HepG2 (cell line): ENCODE measurements around the gene DMAP1. TPM values are rescaled to one million over a fixed set of nuclear protein-coding genes. Genes with fewer than 3 reads are reported as not detected.

Experiments
- ATAC-seq: fragments of 200-7000 bp; cut with Tn5 transposase; 3 replicates; pipeline ENCODE4 v1.9.1; 2020; ENCODE audit warnings: mild to moderate bottlenecking, moderate library complexity
- BruUV-seq: library from RNA; stranded (reverse); fragments of 400-500 nt; replicated peaks from 2 replicates; lab custom pipeline; 2021; lab: Mats Ljungman, UMichigan
- CTCF ChIA-PET: fragments of 300-600 bp; formaldehyde crosslinking; extraction: SDS; loops from one replicate; lab custom pipeline; 2021; ENCODE audit warnings: low total read pairs, inconsistent platforms, low intra/inter-chr PET ratio; lab: Yijun Ruan, JAX
- POLR2A ChIA-PET: fragments of 350-600 bp; sonication (Branson Sonifier 250); formaldehyde crosslinking; loops from one replicate; lab custom pipeline; 2020; ENCODE audit warnings: antibody characterized with exemption, inconsistent platforms; lab: Yijun Ruan, JAX
- DNase-seq: peaks from one replicate; pipeline ENCODE4 v3.0.0-alpha.2; 2015; ENCODE audit warnings: low spot score
- FAIRE-seq: peaks from 3 replicates; lab custom pipeline; 2011; peaks lifted over from hg19 to GRCh38; lab: Jason Lieb, UNC
- H2AFZ ChIP-seq: one replicate; pipeline ENCODE4 v1.6.1; 2011; ENCODE audit warnings: low read length, inconsistent platforms
- H3K27ac ChIP-seq: fragments of 300-600 bp; 3 replicates; pipeline ENCODE4 v1.8.0; 2011; ENCODE audit warnings: mixed run types, mild to moderate bottlenecking, mixed read lengths, low read length, inconsistent platforms; ENCODE audit not compliant: insufficient read depth; ENCODE audit errors: extremely low read length
- H3K27me3 ChIP-seq, 2 experiments: fragments of 200-600 bp in 1 of 2; 2 replicates in 1 of 2; 3 replicates in 1 of 2; pipeline versions ENCODE4 v1.6.0 to v1.8.0; 2011; ENCODE audit warnings: low read length in 2 of 2, mild to moderate bottlenecking in 2 of 2, moderate library complexity in 2 of 2, inconsistent platforms in 1 of 2; ENCODE audit not compliant: insufficient read depth in 2 of 2, control insufficient read depth in 1 of 2
- H3K36me3 ChIP-seq, 2 experiments: fragments of 200-600 bp in 1 of 2; replicated peaks in 1 of 2; 2 replicates in 1 of 2; 3 replicates in 1 of 2; pipeline versions ENCODE4 v1.5.1 to v1.8.0; 2011; ENCODE audit warnings: low read length in 2 of 2, inconsistent platforms in 1 of 2; ENCODE audit not compliant: insufficient read depth in 2 of 2, control insufficient read depth in 1 of 2
- H3K4me1 ChIP-seq: 2 replicates; pipeline ENCODE4 v1.5.1; 2012; ENCODE audit warnings: low read length, inconsistent platforms; ENCODE audit not compliant: insufficient read depth
- H3K4me2 ChIP-seq: 2 replicates; pipeline ENCODE4 v1.6.0; 2011; ENCODE audit warnings: low read depth, low read length, inconsistent platforms
- H3K4me3 ChIP-seq, 3 experiments: fragments of 200-600 bp in 1 of 3; sonication (generic), shearing (Covaris generic) in 1 of 3; replicated peaks in 1 of 3; 2 replicates each; pipeline ENCODE4 v1.5.1; 2011 to 2016; ENCODE audit warnings: low read length in 3 of 3, inconsistent platforms in 2 of 3, low read depth in 2 of 3, mild to moderate bottlenecking in 2 of 3, control low read depth in 1 of 3, mixed read lengths in 1 of 3; ENCODE audit not compliant: insufficient read depth in 1 of 3
- H3K79me2 ChIP-seq: one replicate; pipeline ENCODE4 v1.6.1; 2011; ENCODE audit warnings: low read length, inconsistent platforms; ENCODE audit not compliant: insufficient read depth
- H3K9ac ChIP-seq: 2 replicates; pipeline ENCODE4 v1.6.0; 2011; ENCODE audit warnings: mild to moderate bottlenecking, low read depth, low read length, inconsistent platforms; ENCODE audit not compliant: insufficient read depth
- H3K9me3 ChIP-seq: 2 replicates; pipeline ENCODE4 v1.5.1; 2012; ENCODE audit warnings: mild to moderate bottlenecking, low read length
- H4K20me1 ChIP-seq: 2 replicates; pipeline ENCODE4 v1.6.0; 2011; ENCODE audit warnings: inconsistent platforms, mild to moderate bottlenecking, low read length, moderate library complexity; ENCODE audit not compliant: insufficient read depth
- WGBS: methylation state at CpG from one replicate; pipeline ENCODE4 v1.1.6; 2017; ENCODE audit warnings: low lambda C conversion rate; 5-methylcytosine and 5-hydroxymethylcytosine counted together
- in situ Hi-C: cut with HindIII; loops from 2 replicates; pipeline ENCODE4 v1.10.0; 2017; ENCODE audit warnings: low pct_unique_long_range_greater_than_20kb; ENCODE audit not compliant: extremely low pct_ligation_motif_present
- intact Hi-C: fragments of 100-400 bp; cut with micrococcal nuclease; formaldehyde crosslinking; loops from one replicate; pipeline ENCODE4 v1.10.0; 2022; ENCODE audit not compliant: unreplicated experiment
- polyA plus RNA-seq, 8 experiments: library from polyadenylated mRNA; depleted of rRNA in 3 of 8; stranded (reverse) in 7 of 8; unstranded in 1 of 8; fragments of >200 nt; fragmentation: Illumina TruSeq in 4 of 8; extraction: Trizol in 4 of 8; gene quantifications; 2 replicates each; pipeline versions ENCODE4 v1.2.1 to v1.2.3, GENCODE V29; 2011 to 2016; ENCODE audit warnings: low read depth in 4 of 8, missing spikeins in 1 of 8, mixed read lengths in 1 of 8; ENCODE audit not compliant: insufficient read depth in 1 of 8
- total RNA-seq, 5 experiments: library from RNA; depleted of rRNA; stranded (reverse); fragments of >200 nt; fragmentation: Illumina TruSeq; extraction: Trizol; gene quantifications; 2 replicates each; pipeline ENCODE4 v1.2.3, GENCODE V29; 2016; ENCODE audit warnings: low read depth in 1 of 5
- TF ChIP-seq, protein P1 (sequence below): sonication (generic); formaldehyde crosslinking; IDR thresholded peaks from 2 replicates; pipeline ENCODE4 v1.5.1; 2020; ENCODE audit warnings: mild to moderate bottlenecking, missing genetic modification reagents, moderate library complexity
- TF ChIP-seq, protein P2 (sequence below): IDR thresholded peaks from 2 replicates; pipeline ENCODE4 v1.6.1; 2016; ENCODE audit warnings: mild to moderate bottlenecking
- TF ChIP-seq, protein P3 (sequence below): sonication (generic); formaldehyde crosslinking; IDR thresholded peaks from 2 replicates; pipeline ENCODE4 v1.5.0; 2020; ENCODE audit warnings: mild to moderate bottlenecking, missing genetic modification reagents, moderate library complexity

The DMAP1 gene
- total and polyA plus RNA-seq, 2 of the 13 experiments (the other 11 are each of a cell fraction or from before 2014, with no cell fraction given) = 17.6 to 32.7 TPM

DNA sequence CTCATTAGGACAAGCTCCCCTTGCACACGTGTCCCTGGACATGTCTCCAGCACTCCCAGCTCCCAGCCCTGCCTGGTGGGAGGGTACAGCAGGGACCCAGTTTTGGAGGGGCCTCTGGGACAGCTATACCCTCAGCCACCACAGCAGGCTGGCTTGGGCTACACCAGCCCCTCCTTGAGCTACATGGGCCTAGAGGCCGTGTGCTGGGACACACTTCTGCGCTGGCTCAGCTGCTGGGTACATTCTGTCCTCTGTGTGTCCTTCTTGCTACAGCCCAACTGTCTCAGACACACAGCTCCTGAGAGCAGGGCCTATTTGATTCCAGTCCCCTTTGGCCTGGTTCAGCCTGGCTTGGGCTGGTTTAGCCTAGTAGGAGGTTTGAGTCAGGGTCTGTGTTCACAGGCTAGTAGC, 26.7 kb downstream of the DMAP1 start:
- H3K4me1 ChIP-seq = peaks cover 22% of the 10 kb centered on the region
- TF ChIP-seq, protein P1, sequence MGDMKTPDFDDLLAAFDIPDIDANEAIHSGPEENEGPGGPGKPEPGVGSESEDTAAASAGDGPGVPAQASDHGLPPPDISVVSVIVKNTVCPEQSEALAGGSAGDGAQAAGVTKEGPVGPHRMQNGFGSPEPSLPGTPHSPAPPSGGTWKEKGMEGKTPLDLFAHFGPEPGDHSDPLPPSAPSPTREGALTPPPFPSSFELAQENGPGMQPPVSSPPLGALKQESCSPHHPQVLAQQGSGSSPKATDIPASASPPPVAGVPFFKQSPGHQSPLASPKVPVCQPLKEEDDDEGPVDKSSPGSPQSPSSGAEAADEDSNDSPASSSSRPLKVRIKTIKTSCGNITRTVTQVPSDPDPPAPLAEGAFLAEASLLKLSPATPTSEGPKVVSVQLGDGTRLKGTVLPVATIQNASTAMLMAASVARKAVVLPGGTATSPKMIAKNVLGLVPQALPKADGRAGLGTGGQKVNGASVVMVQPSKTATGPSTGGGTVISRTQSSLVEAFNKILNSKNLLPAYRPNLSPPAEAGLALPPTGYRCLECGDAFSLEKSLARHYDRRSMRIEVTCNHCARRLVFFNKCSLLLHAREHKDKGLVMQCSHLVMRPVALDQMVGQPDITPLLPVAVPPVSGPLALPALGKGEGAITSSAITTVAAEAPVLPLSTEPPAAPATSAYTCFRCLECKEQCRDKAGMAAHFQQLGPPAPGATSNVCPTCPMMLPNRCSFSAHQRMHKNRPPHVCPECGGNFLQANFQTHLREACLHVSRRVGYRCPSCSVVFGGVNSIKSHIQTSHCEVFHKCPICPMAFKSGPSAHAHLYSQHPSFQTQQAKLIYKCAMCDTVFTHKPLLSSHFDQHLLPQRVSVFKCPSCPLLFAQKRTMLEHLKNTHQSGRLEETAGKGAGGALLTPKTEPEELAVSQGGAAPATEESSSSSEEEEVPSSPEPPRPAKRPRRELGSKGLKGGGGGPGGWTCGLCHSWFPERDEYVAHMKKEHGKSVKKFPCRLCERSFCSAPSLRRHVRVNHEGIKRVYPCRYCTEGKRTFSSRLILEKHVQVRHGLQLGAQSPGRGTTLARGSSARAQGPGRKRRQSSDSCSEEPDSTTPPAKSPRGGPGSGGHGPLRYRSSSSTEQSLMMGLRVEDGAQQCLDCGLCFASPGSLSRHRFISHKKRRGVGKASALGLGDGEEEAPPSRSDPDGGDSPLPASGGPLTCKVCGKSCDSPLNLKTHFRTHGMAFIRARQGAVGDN (CRISPR knock-in tag) = peak; percentile 4; the same call in 1 of the 2 replicates
- TF ChIP-seq, protein P2, sequence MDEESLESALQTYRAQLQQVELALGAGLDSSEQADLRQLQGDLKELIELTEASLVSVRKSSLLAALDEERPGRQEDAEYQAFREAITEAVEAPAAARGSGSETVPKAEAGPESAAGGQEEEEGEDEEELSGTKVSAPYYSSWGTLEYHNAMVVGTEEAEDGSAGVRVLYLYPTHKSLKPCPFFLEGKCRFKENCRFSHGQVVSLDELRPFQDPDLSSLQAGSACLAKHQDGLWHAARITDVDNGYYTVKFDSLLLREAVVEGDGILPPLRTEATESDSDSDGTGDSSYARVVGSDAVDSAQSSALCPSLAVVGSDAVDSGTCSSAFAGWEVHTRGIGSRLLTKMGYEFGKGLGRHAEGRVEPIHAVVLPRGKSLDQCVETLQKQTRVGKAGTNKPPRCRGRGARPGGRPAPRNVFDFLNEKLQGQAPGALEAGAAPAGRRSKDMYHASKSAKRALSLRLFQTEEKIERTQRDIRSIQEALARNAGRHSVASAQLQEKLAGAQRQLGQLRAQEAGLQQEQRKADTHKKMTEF (CRISPR knock-in tag) = no peak
- TF ChIP-seq, protein P3, sequence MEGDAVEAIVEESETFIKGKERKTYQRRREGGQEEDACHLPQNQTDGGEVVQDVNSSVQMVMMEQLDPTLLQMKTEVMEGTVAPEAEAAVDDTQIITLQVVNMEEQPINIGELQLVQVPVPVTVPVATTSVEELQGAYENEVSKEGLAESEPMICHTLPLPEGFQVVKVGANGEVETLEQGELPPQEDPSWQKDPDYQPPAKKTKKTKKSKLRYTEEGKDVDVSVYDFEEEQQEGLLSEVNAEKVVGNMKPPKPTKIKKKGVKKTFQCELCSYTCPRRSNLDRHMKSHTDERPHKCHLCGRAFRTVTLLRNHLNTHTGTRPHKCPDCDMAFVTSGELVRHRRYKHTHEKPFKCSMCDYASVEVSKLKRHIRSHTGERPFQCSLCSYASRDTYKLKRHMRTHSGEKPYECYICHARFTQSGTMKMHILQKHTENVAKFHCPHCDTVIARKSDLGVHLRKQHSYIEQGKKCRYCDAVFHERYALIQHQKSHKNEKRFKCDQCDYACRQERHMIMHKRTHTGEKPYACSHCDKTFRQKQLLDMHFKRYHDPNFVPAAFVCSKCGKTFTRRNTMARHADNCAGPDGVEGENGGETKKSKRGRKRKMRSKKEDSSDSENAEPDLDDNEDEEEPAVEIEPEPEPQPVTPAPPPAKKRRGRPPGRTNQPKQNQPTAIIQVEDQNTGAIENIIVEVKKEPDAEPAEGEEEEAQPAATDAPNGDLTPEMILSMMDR (CRISPR knock-in tag) = 0 out of 2 replicates have a peak, but pooled peaks have one; percentile 12
- TF ChIP-seq, all 625 proteins: peak for 2
- DNase-seq = no peak
- POLR2A ChIA-PET = interaction anchor here (1.8 to 2.2 kb wide), 2 partner anchors 22 to 42 kb away, joined by 5 to 9 read pairs; no protein-coding TSS in a partner anchor
- H3K27me3 ChIP-seq = no peaks in the 10 kb centered on the region
- H3K9ac ChIP-seq = no peak overlapping the region
- H3K79me2 ChIP-seq = no peaks in the 10 kb centered on the region
- H3K4me3 ChIP-seq = no peak overlapping the region
- H2AFZ ChIP-seq = no peak overlapping the region
- no peak for FAIRE-seq
- WGBS = 100% methylated on average over 2 of the region's 3 CpGs
- CTCF ChIA-PET = interaction anchor here (1.8 kb wide), 1 partner anchor 78 kb away, joined by 6 read pairs; no protein-coding TSS in a partner anchor
- intact Hi-C loops = loop anchor here (5.0 kb wide), 1 partner anchor 77 kb away; no protein-coding TSS in a partner anchor
- H3K9me3 ChIP-seq = no peaks in the 10 kb centered on the region
- in situ Hi-C loops = loop anchor here (5.0 kb wide), 1 partner anchor 42 kb away; no protein-coding TSS in a partner anchor
- no peaks in the 10 kb centered on the region for H4K20me1 ChIP-seq
- H3K4me2 ChIP-seq = 0 out of 2 replicates have a peak overlapping the region, but pooled peaks have one; percentile 19
- ATAC-seq = peak; percentile 49
- no TSS peak for BruUV-seq
- H3K36me3 ChIP-seq = peaks cover 2 to 8% of the 10 kb centered on the region in 2 experiments; a peak in 2 of 5 replicates
- H3K27ac ChIP-seq = peak overlapping the region; percentile 19
